Erythroblast (primary cell): ENCODE data around the gene NKAIN2.

ENCODE experiments used
- GATA1 ChIP-seq: IDR thresholded peaks from 2 replicates; pipeline ENCODE4 v1.6.1; 2011; ENCODE audit warnings: low read depth, mild to moderate bottlenecking, control low read depth, low read length, moderate library complexity
- POLR2A ChIP-seq: IDR thresholded peaks from 2 replicates; pipeline ENCODE4 v1.6.1; 2011; ENCODE audit warnings: mild to moderate bottlenecking, low read length

GRCh38 chr6:123965894-123966293, 162.2 kb downstream of the NKAIN2 start:
- no peak for TF ChIP-seq POLR2A
- no peak for TF ChIP-seq GATA1
